OCI-LY3 (cell line): ENCODE data around the gene RSPH3.

ENCODE experiments used
- CTCF ChIP-seq: fragments of 200-600, 300-600 bp; sonication (generic); IDR thresholded peaks from 2 replicates; pipeline ENCODE4 v1.5.1; 2014; ENCODE audit warnings: antibody characterized with exemption, low read length, low read depth
- EZH2phosphoT487 ChIP-seq: fragments of 200-600 bp; shearing (Covaris generic); IDR thresholded peaks from 2 replicates; pipeline ENCODE4 v1.6.1; 2018; ENCODE audit warnings: antibody characterized with exemption, mixed run types, low read depth

- TF ChIP-seq CTCF: 0 out of 2 replicates have a peak, but pooled peaks have one; percentile 11
- no peak for TF ChIP-seq EZH2phosphoT487
Observed at GRCh38 chr6:158999666-159000403, at the start of gene RSPH3.
